IPS DF 6.9 (cell line): ENCODE measurements around the gene VPS13D.

Source experiments
- DNase-seq: peaks from one replicate; pipeline ENCODE4 v3.0.0-alpha.2; 2013; ENCODE audit warnings: low read depth, low spot score
- H3K27ac ChIP-seq: one replicate; pipeline ENCODE4 v1.5.1; 2013; ENCODE audit warnings: low read length, control low read depth
- H3K27me3 ChIP-seq: 2 replicates; pipeline ENCODE4 v1.6.1; 2013; ENCODE audit warnings: mild to moderate bottlenecking, low read length; ENCODE audit not compliant: control insufficient read depth, insufficient read depth
- H3K36me3 ChIP-seq: 2 replicates; pipeline ENCODE4 v1.6.1; 2013; ENCODE audit warnings: low read length; ENCODE audit not compliant: control insufficient read depth, insufficient read depth
- H3K4me1 ChIP-seq: 2 replicates; pipeline ENCODE4 v1.6.1; 2013; ENCODE audit warnings: low read length; ENCODE audit not compliant: control insufficient read depth, insufficient read depth
- H3K4me3 ChIP-seq: 2 replicates; pipeline ENCODE4 v1.5.1; 2013; ENCODE audit warnings: mild to moderate bottlenecking, low read length
- H3K9me3 ChIP-seq: 2 replicates; pipeline ENCODE4 v1.6.1; 2013; ENCODE audit warnings: low read length, inconsistent platforms; ENCODE audit not compliant: control insufficient read depth, insufficient read depth
- WGBS: extraction: QIAGEN DNeasy Blood & Tissue Kit; methylation state at CpG from one replicate; pipeline ENCODE4 v1.1.7; 2013; ENCODE audit warnings: mixed read lengths, missing lambda C conversion rate; ENCODE audit not compliant: insufficient read length, insufficient coverage; 5-methylcytosine and 5-hydroxymethylcytosine counted together

The VPS13D gene

GRCh38 chr1:12185918-12186678 is 43.7 kb upstream of the VPS13D start:
- Histone ChIP-seq H3K9me3 (no peaks in the 10 kb centered on the region), H3K4me3 (no peak overlapping the region), H3K27me3 (no peaks in the 10 kb centered on the region), H3K36me3 (no peaks in the 10 kb centered on the region), H3K27ac (no peak overlapping the region), H3K4me1 (peaks cover 3% of the 10 kb centered on the region)
- no peak for DNase-seq
- WGBS = no CpG with 5 or more reads among the region's 13 CpGs

DNA sequence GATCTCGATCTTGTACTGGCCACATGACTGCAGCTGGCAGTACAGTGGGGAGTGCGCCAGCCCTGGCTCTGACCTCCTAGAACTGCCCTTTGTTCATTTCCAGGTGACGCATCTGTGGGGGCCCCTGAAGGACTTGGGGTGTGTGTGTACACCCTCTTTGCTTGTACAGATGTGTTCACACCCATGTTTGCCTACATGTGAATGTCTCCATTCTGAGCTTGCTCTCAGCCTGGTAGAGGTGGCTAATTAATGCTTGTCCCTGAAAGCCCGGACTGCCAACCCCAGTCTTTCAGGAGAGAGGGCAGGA is 43.2 kb upstream of the VPS13D start:
- Histone ChIP-seq H3K4me1 (peaks cover 3% of the 10 kb centered on the region), H3K27ac (no peak overlapping the region), H3K4me3 (no peak overlapping the region), H3K36me3 (no peaks in the 10 kb centered on the region), H3K27me3 (no peaks in the 10 kb centered on the region), H3K9me3 (no peaks in the 10 kb centered on the region)
- no CpG with 5 or more reads among the region's 4 CpGs for WGBS
- no peak for DNase-seq

GRCh38 chr1:12188115-12188514 is 41.7 kb upstream of the VPS13D start:
- no peak overlapping the region for H3K27ac ChIP-seq
- H3K27me3 ChIP-seq = no peaks in the 10 kb centered on the region

GRCh38 chr1:12188657-12189327 is 41.0 kb upstream of the VPS13D start:
- DNase-seq = no peak
- H3K4me3 ChIP-seq = no peak overlapping the region
- H3K36me3 ChIP-seq = no peaks in the 10 kb centered on the region
- no peaks in the 10 kb centered on the region for H3K27me3 ChIP-seq
- WGBS = no CpG with 5 or more reads among the region's 13 CpGs
- H3K9me3 ChIP-seq = no peaks in the 10 kb centered on the region
- H3K4me1 ChIP-seq = peaks cover 3% of the 10 kb centered on the region
- no peak overlapping the region for H3K27ac ChIP-seq

More at GRCh38 chr1:12188115-12188514, 41.7 kb upstream of the VPS13D start:
- WGBS = no CpG with 5 or more reads among the region's 3 CpGs
- Histone ChIP-seq H3K4me1 (peaks cover 3% of the 10 kb centered on the region), H3K9me3 (no peaks in the 10 kb centered on the region), H3K36me3 (no peaks in the 10 kb centered on the region), H3K4me3 (no peak overlapping the region)
- DNase-seq = no peak

DNA sequence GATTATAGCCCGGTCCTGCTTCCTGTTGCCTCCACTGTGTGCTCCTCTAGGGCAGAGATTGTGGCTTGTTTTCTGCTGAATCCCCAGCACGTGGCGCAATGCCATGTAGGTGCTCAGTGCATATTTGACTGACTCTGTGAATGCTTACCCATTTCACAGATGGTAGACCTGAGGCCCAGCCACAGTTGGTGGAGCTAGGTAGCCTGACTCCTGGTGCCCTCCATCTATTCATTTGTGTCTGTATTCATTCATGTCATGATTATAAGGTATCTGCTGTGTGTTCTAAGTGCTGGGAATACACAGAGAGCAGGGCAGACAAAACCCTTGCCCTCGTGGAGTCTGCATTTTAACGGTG is 40.5 kb upstream of the VPS13D start:
- no peaks in the 10 kb centered on the region for H3K9me3 ChIP-seq
- WGBS = no CpG with 5 or more reads among the region's 5 CpGs
- DNase-seq = no peak
- no peaks in the 10 kb centered on the region for H3K27me3 ChIP-seq
- H3K27ac ChIP-seq = no peak overlapping the region
- no peak overlapping the region for H3K4me3 ChIP-seq
- no peaks in the 10 kb centered on the region for H3K36me3 ChIP-seq
- H3K4me1 ChIP-seq = peaks cover 3% of the 10 kb centered on the region

DNA sequence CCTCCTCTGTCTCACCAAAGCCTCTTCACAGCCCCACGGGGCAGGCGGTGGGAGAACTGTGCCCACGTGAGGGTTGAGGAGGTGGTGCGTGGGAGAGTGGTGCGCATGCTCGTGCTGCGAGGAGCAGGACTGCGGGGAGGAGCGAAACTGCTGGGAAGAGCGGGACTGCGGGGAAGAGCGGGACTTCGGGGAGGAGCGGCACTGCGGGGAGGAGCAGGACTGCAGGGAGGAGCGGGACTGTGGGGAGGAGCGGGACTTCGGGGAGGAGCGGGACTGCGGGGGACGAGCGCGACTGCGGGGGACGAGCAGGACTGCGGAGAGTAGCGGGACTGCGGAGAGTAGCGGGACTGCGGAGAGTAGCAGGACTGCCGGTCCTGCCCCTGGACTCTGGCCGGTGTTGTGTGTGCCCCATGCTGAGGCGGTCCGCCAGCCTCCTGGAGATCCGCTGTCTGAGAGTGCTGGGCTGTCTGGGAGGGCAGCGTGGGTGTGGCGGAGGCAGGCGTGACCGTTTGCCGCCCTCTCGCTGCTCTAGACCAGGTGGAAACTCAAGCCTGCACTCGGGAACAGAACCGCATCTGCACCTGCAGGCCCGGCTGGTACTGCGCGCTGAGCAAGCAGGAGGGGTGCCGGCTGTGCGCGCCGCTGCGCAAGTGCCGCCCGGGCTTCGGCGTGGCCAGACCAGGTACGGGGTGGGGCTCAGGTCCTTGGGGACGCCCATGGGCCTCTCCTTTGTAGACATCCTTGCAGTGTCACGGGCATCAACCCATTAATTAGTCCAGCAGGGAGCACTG is 38.4 kb upstream of the VPS13D start:
- DNase-seq = no peak
- no peak overlapping the region for H3K4me3 ChIP-seq

GRCh38 chr1:12194666-12195216 is 35.1 kb upstream of the VPS13D start:
- H3K9me3 ChIP-seq = no peaks in the 10 kb centered on the region
- H3K4me3 ChIP-seq = no peak overlapping the region
- peaks cover 2% of the 10 kb centered on the region; the same call in 1 of the 2 replicates for H3K4me1 ChIP-seq
- no peaks in the 10 kb centered on the region for H3K36me3 ChIP-seq
- no peaks in the 10 kb centered on the region for H3K27me3 ChIP-seq
- H3K27ac ChIP-seq = no peak overlapping the region
- DNase-seq = no peak
- WGBS = no CpG with 5 or more reads among the region's 14 CpGs

More for the DNA sequence above, 38.4 kb upstream of the VPS13D start:
- Histone ChIP-seq H3K4me1 (peaks cover 3% of the 10 kb centered on the region), H3K9me3 (no peaks in the 10 kb centered on the region), H3K27ac (no peak overlapping the region), H3K27me3 (no peaks in the 10 kb centered on the region), H3K36me3 (no peaks in the 10 kb centered on the region)
- no CpG with 5 or more reads among the region's 58 CpGs for WGBS

DNA sequence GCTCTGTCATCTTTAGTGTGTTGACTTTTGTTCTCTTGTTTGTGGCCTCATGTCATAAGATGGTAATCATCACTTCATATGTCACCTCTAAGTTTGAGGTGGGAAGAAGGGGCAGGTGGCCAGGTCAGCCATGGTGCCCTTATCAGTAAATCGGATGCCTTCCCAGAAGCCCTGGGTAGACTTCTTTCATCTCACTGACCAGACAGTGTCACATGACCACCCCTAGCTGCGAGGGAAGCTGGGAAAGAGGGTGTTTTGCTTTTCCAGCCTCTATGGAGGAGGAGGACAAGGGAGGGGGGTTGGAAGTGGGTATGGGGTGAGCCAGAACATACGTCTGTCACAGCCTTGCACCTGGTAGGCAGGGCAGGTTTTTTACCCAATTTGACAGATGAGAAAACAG is 34.4 kb upstream of the VPS13D start:
- DNase-seq = no peak
- Histone ChIP-seq H3K27ac (no peak overlapping the region), H3K27me3 (no peaks in the 10 kb centered on the region), H3K9me3 (no peaks in the 10 kb centered on the region), H3K4me1 (peaks cover 2% of the 10 kb centered on the region; the same call in 1 of the 2 replicates), H3K4me3 (no peak overlapping the region), H3K36me3 (no peaks in the 10 kb centered on the region)
- no CpG with 5 or more reads among the region's 3 CpGs for WGBS

DNA sequence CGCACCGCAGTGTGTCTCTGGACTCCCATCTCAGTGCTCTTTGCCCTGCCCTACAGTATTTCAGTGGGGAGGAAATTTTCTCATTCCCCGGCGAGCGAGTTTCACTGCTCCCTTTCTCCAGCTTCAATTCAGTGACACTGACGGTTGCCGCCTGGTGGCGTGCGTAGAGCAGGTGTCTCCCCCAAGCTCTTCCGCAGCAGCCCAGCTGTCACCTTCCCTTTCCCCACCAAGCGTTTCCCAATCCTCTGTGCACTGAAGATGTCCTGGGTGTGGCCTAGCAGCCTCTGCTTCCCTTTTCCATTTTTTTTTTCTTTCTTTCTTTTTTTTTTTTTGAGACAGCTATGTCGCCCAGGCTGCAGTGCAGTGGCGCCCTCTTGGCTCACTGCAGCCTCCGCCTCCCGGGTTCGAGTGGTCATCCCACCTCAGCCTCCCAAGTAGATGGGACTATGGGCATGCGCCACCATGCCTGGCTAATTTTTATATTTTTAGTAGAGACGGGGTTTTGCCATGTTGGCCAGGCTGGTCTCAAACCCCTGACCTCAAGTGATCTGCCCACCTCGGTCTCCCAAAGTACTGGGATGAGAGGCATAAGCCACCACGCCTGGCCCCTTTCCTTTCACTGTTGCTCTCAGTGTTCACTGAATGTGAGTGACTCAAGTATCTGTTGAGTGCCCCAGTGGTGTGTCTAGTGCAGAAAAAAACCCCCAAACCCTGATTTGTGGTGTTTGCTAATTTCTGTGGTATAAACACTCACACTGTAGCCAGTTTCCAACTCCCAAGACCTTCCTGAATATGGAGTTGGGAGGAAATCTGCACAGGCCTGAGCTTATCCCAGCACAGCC is 33.0 kb upstream of the VPS13D start:
- WGBS = no CpG with 5 or more reads among the region's 20 CpGs
- no peak overlapping the region for H3K4me3 ChIP-seq
- no peak for DNase-seq

More for the DNA sequence above, 33.0 kb upstream of the VPS13D start:
- H3K27ac ChIP-seq = no peak overlapping the region
- H3K36me3 ChIP-seq = no peaks in the 10 kb centered on the region; the same call in 1 of the 2 replicates
- no peaks in the 10 kb centered on the region for H3K27me3 ChIP-seq
- peaks cover 2% of the 10 kb centered on the region; the same call in 1 of the 2 replicates for H3K4me1 ChIP-seq
- no peaks in the 10 kb centered on the region for H3K9me3 ChIP-seq
